ENCODE results near the gene TBC1D10B. TPM values are rescaled to one million over a fixed set of nuclear protein-coding genes. Genes with fewer than 3 reads are reported as not detected.

The TBC1D10B gene
- total RNA-seq, 1 donor, result 31.5 TPM

DNA sequence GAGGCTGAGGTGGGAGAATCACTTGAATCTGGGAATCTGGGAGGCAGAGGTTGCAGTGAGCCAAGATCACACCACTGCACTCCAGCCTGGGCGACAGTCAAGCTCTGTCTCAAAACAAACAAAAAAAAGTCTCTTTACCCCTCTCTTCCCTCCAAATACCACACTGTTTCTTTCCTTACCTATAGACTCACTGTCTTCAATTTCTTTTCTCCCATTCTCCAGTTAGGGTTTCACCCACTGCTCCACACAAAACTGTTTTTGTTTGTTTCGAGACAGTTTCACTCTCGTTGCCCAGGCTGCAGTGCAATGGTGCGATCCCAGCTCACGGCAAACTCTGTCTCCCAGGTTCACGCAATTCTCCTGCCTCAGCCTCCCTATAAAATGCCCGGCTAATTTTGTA lies 9.1 kb downstream of the TBC1D10B start:
- Histone ChIP-seq H4K20me1 (ENCODE audit: insufficient read depth, low read length) (peaks cover 21% of the 10 kb centered on the region), H3K9me3 (ENCODE audit: low read depth, low read length) (no peaks in the 10 kb centered on the region), H3K4me2 (ENCODE audit: insufficient read depth, low read length) (no peak overlapping the region), H3K27me3 (ENCODE audit: insufficient read depth, low read length) (no peaks in the 10 kb centered on the region), H3K4me3 (ENCODE audit: insufficient read depth, low read length) (no peak overlapping the region), H2AFZ (ENCODE audit: low read length) (no peak overlapping the region), H3K79me2 (ENCODE audit: insufficient read depth, low read length) (peaks cover 83% of the 10 kb centered on the region), H3K36me3 (ENCODE audit: insufficient read depth, low read length) (peaks cover 69% of the 10 kb centered on the region), H3K27ac (ENCODE audit: low read depth, low read length) (no peak overlapping the region), H3K4me1 (ENCODE audit: insufficient read depth, low read length) (peaks cover 11% of the 10 kb centered on the region)
- TF ChIP-seq, protein P1, sequence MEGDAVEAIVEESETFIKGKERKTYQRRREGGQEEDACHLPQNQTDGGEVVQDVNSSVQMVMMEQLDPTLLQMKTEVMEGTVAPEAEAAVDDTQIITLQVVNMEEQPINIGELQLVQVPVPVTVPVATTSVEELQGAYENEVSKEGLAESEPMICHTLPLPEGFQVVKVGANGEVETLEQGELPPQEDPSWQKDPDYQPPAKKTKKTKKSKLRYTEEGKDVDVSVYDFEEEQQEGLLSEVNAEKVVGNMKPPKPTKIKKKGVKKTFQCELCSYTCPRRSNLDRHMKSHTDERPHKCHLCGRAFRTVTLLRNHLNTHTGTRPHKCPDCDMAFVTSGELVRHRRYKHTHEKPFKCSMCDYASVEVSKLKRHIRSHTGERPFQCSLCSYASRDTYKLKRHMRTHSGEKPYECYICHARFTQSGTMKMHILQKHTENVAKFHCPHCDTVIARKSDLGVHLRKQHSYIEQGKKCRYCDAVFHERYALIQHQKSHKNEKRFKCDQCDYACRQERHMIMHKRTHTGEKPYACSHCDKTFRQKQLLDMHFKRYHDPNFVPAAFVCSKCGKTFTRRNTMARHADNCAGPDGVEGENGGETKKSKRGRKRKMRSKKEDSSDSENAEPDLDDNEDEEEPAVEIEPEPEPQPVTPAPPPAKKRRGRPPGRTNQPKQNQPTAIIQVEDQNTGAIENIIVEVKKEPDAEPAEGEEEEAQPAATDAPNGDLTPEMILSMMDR (IDR thresholded peaks at IDR 0.05; ENCODE audit: extremely low read depth, low read depth, low read length), result no peak
- no peak for DNase-seq (ENCODE audit: insufficient read length, low spot score, missing footprints)

DNA sequence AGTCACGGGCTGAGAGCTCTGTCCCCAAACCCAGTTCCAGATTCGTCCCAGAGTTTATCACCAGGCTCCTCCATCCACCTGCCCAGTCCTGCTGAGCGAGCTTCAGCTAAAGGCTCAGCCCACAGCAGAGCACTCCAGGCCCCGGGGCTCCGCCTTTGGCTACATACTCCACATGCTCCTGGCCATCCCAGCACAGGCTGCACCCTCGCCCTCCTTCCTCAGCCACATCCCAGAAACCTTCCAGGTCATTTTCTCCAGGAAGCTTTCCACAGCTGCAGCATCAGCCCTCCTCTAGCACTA lies 10.5 kb downstream of the TBC1D10B start:
- H3K27ac ChIP-seq (ENCODE audit: low read depth, low read length), result no peak overlapping the region
- no peak overlapping the region for H3K4me2 ChIP-seq (ENCODE audit: insufficient read depth, low read length)
- H3K36me3 ChIP-seq (ENCODE audit: insufficient read depth, low read length), result peaks cover 59% of the 10 kb centered on the region
- H3K9me3 ChIP-seq (ENCODE audit: low read depth, low read length), result no peaks in the 10 kb centered on the region
- peaks cover 11% of the 10 kb centered on the region for H4K20me1 ChIP-seq (ENCODE audit: insufficient read depth, low read length)
- H3K27me3 ChIP-seq (ENCODE audit: insufficient read depth, low read length), result no peaks in the 10 kb centered on the region
- no peak overlapping the region for H3K4me3 ChIP-seq (ENCODE audit: insufficient read depth, low read length)
- DNase-seq (ENCODE audit: insufficient read length, low spot score, missing footprints), result peak; percentile 21
- TF ChIP-seq, protein P1 (IDR thresholded peaks at IDR 0.05; ENCODE audit: extremely low read depth, low read depth, low read length), result no peak
- H3K4me1 ChIP-seq (ENCODE audit: insufficient read depth, low read length), result peaks cover 20% of the 10 kb centered on the region
- H3K79me2 ChIP-seq (ENCODE audit: insufficient read depth, low read length), result peaks cover 80% of the 10 kb centered on the region
- no peak overlapping the region for H2AFZ ChIP-seq (ENCODE audit: low read length)

DNA sequence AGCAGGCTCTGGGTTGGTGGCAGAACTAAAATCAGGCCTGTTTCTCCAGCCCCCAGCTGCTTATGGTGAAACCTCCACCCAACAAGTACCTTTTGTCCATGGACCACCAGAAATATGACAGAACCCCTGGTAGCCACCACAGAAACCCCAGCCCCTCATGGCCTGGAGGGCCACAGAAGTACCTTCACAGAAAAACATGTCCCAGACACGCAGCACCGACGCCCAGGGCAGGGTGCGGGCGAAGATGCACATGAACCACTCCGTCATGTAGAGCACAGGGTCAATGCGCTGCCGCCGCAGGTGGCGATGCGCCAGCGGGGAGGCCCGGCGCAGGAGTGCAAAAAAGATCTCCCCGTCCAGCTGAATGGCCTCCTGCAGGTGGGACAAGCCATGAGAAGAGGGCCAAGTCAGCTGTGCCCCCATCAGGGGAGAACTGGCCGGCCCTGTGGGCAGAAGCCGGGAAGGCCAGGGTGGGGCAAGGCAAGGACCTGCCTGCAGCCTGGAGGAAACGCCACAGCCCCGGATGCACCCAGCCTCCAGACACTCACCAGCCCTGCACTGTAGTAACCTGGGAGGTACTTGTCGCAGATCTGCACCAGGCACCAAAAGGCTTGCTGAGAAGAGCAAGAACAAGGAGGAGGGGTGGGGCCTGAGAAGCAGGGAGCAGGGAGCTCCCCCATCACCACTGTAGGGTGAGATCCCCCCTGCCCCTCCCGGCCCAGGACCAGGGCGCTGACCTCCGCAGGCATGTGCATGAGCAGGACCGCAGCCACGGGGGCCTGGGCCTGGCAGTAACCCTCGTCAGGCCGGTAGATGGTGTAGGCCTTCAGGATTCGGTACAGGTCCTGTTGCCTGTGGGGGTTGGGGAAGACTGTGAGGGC lies 11.1 kb downstream of the TBC1D10B start:
- peaks cover 55% of the 10 kb centered on the region for H3K36me3 ChIP-seq (ENCODE audit: insufficient read depth, low read length)
- peaks cover 9% of the 10 kb centered on the region for H4K20me1 ChIP-seq (ENCODE audit: insufficient read depth, low read length)
- H3K4me3 ChIP-seq (ENCODE audit: insufficient read depth, low read length), result no peak overlapping the region
- H3K9me3 ChIP-seq (ENCODE audit: low read depth, low read length), result no peaks in the 10 kb centered on the region
- H3K79me2 ChIP-seq (ENCODE audit: insufficient read depth, low read length), result peaks cover 80% of the 10 kb centered on the region
- no peak overlapping the region for H3K27ac ChIP-seq (ENCODE audit: low read depth, low read length)
- peak; percentile 57 for DNase-seq (ENCODE audit: insufficient read length, low spot score, missing footprints)
- peaks cover 21% of the 10 kb centered on the region for H3K4me1 ChIP-seq (ENCODE audit: insufficient read depth, low read length)
- H3K27me3 ChIP-seq (ENCODE audit: insufficient read depth, low read length), result no peaks in the 10 kb centered on the region
- H2AFZ ChIP-seq (ENCODE audit: low read length), result no peak overlapping the region
- TF ChIP-seq, protein P1 (IDR thresholded peaks at IDR 0.05; ENCODE audit: extremely low read depth, low read depth, low read length), result no peak
- H3K4me2 ChIP-seq (ENCODE audit: insufficient read depth, low read length), result no peak overlapping the region

DNA sequence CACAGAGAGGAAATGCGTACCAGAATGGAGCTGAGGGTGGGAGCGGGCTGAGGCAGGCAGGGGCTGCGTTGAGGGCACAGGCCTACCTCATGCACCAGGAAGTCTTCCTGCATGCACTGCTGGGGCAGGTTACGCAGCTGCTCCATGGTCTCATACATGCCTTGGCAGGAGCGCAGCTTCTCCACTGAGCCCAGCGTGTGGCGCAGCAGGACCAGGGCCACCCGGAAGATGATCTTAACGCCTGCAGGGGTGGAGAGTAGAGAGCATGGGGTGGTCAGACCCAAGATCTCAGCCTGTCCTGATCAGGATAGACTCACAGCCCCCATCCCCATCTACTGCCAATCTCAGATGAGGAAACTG lies 11.7 kb downstream of the TBC1D10B start:
- H3K9me3 ChIP-seq (ENCODE audit: low read depth, low read length), result no peaks in the 10 kb centered on the region
- H4K20me1 ChIP-seq (ENCODE audit: insufficient read depth, low read length), result peaks cover 9% of the 10 kb centered on the region
- peaks cover 80% of the 10 kb centered on the region for H3K79me2 ChIP-seq (ENCODE audit: insufficient read depth, low read length)
- no peaks in the 10 kb centered on the region for H3K27me3 ChIP-seq (ENCODE audit: insufficient read depth, low read length)
- no peak overlapping the region for H3K4me2 ChIP-seq (ENCODE audit: insufficient read depth, low read length)
- H3K4me3 ChIP-seq (ENCODE audit: insufficient read depth, low read length), result no peak overlapping the region
- peaks cover 54% of the 10 kb centered on the region for H3K36me3 ChIP-seq (ENCODE audit: insufficient read depth, low read length)
- no peak for DNase-seq (ENCODE audit: insufficient read length, low spot score, missing footprints)
- H3K27ac ChIP-seq (ENCODE audit: low read depth, low read length), result no peak overlapping the region
- no peak overlapping the region for H2AFZ ChIP-seq (ENCODE audit: low read length)
- TF ChIP-seq, protein P1 (IDR thresholded peaks at IDR 0.05; ENCODE audit: extremely low read depth, low read depth, low read length), result no peak
- peaks cover 26% of the 10 kb centered on the region for H3K4me1 ChIP-seq (ENCODE audit: insufficient read depth, low read length)
